Measurements from ENCODE around the gene CHP1. TPM values are rescaled to one million over a fixed set of nuclear protein-coding genes. Genes with fewer than 3 reads are reported as not detected.

The CHP1 gene
- total and polyA plus RNA-seq, 2 of the 8 experiments (the other 6 are each of a cell fraction or from before 2014, with no cell fraction given): 45.2 to 89.0 TPM

DNA sequence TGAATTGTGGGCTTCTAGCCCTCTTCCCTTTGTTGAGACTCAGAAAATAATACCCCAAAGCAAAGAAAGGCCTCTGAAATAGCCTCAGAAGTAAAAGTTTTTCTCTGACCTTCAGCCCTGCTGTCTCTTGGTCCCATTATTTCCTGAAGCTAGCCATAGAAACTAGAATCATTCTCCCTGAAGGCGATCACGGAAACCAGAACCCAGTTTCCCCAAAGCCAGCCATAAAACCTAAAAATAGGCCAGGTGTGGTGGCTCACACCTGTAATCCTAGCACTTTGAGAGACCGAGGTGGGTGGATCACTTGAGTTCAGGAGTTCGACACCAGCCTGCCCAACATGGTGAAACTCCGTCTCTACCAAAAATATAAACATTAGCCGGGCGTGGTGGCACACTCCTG is 27.7 kb upstream of the CHP1 start (continued):
- TF ChIP-seq, protein P1, sequence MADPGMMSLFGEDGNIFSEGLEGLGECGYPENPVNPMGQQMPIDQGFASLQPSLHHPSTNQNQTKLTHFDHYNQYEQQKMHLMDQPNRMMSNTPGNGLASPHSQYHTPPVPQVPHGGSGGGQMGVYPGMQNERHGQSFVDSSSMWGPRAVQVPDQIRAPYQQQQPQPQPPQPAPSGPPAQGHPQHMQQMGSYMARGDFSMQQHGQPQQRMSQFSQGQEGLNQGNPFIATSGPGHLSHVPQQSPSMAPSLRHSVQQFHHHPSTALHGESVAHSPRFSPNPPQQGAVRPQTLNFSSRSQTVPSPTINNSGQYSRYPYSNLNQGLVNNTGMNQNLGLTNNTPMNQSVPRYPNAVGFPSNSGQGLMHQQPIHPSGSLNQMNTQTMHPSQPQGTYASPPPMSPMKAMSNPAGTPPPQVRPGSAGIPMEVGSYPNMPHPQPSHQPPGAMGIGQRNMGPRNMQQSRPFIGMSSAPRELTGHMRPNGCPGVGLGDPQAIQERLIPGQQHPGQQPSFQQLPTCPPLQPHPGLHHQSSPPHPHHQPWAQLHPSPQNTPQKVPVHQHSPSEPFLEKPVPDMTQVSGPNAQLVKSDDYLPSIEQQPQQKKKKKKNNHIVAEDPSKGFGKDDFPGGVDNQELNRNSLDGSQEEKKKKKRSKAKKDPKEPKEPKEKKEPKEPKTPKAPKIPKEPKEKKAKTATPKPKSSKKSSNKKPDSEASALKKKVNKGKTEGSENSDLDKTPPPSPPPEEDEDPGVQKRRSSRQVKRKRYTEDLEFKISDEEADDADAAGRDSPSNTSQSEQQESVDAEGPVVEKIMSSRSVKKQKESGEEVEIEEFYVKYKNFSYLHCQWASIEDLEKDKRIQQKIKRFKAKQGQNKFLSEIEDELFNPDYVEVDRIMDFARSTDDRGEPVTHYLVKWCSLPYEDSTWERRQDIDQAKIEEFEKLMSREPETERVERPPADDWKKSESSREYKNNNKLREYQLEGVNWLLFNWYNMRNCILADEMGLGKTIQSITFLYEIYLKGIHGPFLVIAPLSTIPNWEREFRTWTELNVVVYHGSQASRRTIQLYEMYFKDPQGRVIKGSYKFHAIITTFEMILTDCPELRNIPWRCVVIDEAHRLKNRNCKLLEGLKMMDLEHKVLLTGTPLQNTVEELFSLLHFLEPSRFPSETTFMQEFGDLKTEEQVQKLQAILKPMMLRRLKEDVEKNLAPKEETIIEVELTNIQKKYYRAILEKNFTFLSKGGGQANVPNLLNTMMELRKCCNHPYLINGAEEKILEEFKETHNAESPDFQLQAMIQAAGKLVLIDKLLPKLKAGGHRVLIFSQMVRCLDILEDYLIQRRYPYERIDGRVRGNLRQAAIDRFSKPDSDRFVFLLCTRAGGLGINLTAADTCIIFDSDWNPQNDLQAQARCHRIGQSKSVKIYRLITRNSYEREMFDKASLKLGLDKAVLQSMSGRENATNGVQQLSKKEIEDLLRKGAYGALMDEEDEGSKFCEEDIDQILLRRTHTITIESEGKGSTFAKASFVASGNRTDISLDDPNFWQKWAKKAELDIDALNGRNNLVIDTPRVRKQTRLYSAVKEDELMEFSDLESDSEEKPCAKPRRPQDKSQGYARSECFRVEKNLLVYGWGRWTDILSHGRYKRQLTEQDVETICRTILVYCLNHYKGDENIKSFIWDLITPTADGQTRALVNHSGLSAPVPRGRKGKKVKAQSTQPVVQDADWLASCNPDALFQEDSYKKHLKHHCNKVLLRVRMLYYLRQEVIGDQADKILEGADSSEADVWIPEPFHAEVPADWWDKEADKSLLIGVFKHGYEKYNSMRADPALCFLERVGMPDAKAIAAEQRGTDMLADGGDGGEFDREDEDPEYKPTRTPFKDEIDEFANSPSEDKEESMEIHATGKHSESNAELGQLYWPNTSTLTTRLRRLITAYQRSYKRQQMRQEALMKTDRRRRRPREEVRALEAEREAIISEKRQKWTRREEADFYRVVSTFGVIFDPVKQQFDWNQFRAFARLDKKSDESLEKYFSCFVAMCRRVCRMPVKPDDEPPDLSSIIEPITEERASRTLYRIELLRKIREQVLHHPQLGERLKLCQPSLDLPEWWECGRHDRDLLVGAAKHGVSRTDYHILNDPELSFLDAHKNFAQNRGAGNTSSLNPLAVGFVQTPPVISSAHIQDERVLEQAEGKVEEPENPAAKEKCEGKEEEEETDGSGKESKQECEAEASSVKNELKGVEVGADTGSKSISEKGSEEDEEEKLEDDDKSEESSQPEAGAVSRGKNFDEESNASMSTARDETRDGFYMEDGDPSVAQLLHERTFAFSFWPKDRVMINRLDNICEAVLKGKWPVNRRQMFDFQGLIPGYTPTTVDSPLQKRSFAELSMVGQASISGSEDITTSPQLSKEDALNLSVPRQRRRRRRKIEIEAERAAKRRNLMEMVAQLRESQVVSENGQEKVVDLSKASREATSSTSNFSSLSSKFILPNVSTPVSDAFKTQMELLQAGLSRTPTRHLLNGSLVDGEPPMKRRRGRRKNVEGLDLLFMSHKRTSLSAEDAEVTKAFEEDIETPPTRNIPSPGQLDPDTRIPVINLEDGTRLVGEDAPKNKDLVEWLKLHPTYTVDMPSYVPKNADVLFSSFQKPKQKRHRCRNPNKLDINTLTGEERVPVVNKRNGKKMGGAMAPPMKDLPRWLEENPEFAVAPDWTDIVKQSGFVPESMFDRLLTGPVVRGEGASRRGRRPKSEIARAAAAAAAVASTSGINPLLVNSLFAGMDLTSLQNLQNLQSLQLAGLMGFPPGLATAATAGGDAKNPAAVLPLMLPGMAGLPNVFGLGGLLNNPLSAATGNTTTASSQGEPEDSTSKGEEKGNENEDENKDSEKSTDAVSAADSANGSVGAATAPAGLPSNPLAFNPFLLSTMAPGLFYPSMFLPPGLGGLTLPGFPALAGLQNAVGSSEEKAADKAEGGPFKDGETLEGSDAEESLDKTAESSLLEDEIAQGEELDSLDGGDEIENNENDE (IDR thresholded peaks at IDR 0.05; ENCODE audit: insufficient replicate concordance, low read length): no peak
- no peak for TF ChIP-seq TAF7 (optimal IDR thresholded peaks at IDR 0.05; ENCODE audit: borderline replicate concordance, low read depth, low read length)
- TF ChIP-seq SIRT6 (IDR thresholded peaks at IDR 0.05; ENCODE audit: low read length): no peak
- no peak for TF ChIP-seq SAP30 (IDR thresholded peaks at IDR 0.05; ENCODE audit: insufficient read depth, insufficient replicate concordance, low read length)
- no peak for TF ChIP-seq BCL11A (IDR thresholded peaks at IDR 0.05; ENCODE audit: low read depth in 2 of 2, low read length in 2 of 2)
